Subcutaneous adipose tissue (tissue), 4 donors: Measurements from ENCODE around the gene SLC12A4. TPM values are rescaled to one million over a fixed set of nuclear protein-coding genes. Genes with fewer than 3 reads are reported as not detected.

Source experiments
- CTCF ChIP-seq: fragments of 450-650 bp; IDR thresholded peaks from one replicate; pipeline ENCODE4 v1.5.1; 2016; ENCODE audit warnings: low read depth, mild to moderate bottlenecking, control low read depth, antibody characterized with exemption, moderate library complexity
- total RNA-seq, 4 donors: library from RNA; depleted of rRNA; stranded (reverse); fragments of >200 nt; gene quantifications; one replicate each; pipeline ENCODE4 v1.1.0, GENCODE V29; 2016

The SLC12A4 gene
- total RNA-seq, 4 donors from 2014 or later, result 36.2 to 77.2 (median 36.9) TPM

- TF ChIP-seq CTCF, result no peak
These were observed 23.6 kb downstream of the SLC12A4 start for GRCh38 chr16:67944690-67945391.

- no peak for TF ChIP-seq CTCF
These were observed 24.6 kb downstream of the SLC12A4 start, which contains the start of gene LCAT for GRCh38 chr16:67943619-67944504. LCAT (minus strand) TSS chr16:67944120; CDS start chr16:67944101, 19 bp downstream.

- TF ChIP-seq CTCF, result no peak
These were observed 25.2 kb downstream of the SLC12A4 start for GRCh38 chr16:67943256-67943618.

GRCh38 chr16:67942510-67943255 is 25.8 kb downstream of the SLC12A4 start:
- TF ChIP-seq CTCF, result no peak

- TF ChIP-seq CTCF, result no peak
These were observed 26.3 kb downstream of the SLC12A4 start for GRCh38 chr16:67942200-67942509.

GRCh38 chr16:67941469-67942199 is 26.8 kb downstream of the SLC12A4 start:
- no peak for TF ChIP-seq CTCF
